C4-2B (cell line): ENCODE data around the gene FOXK1.
"Not testable (repeated sequence)": the region's sequence is repeated elsewhere in the genome, so short reads cannot be mapped to it uniquely, and the experiment has no call there.

Experiments used
- H3K27ac ChIP-seq: fragments of 450-650 bp; 2 replicates; pipeline ENCODE4 v1.5.1; 2017
- CTCF ChIP-seq: fragments of 450-650 bp; conservative IDR thresholded peaks from 2 replicates; pipeline ENCODE4 v1.5.1; 2017; ENCODE audit warnings: mild to moderate bottlenecking
- ZFX ChIP-seq: fragments of 450-650 bp; IDR thresholded peaks from 2 replicates; pipeline ENCODE4 v1.6.1; 2017

FOXK1 gene

DNA sequence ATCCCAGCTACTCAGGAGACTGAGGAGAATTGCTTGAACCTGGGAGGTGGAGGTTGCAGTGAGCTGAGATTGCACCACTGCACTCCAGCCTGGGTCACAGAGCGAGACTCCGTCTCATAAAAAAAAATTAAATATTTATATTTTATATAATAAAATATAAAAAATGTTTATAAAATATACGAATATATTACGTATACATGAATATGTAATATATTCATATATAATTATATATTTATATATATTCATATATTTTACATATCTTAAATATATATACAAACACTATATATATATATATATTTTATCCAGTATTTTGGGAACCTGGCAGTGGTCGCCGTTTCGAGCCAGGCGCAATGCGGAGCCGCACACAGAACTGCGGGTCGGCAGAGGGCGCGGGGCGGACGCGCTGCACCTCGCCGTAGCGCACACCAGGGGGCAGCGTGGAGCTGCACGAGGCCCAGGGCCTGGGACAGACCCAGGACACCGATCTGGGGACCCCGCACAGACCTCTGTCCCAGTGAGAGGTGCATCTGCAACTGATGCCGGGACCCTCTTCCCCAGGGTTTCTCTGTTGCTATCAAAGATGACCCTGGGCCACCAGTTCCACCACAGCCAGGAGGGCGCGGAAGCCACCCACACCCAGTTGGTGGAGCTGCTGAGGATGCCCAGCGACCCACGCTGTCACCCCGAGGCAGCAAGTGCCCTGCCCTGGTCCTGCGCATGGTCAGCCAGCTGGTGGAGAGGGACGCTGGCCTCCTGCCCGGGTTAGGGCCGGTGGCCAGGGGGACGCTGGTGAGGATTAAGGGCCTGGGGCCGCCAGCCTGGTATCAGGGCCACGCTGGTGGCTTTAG, 116.0 kb downstream of the FOXK1 start:
- no peak overlapping the region for H3K27ac ChIP-seq
- TF ChIP-seq CTCF (peak; percentile 89), ZFX (no peak)

DNA sequence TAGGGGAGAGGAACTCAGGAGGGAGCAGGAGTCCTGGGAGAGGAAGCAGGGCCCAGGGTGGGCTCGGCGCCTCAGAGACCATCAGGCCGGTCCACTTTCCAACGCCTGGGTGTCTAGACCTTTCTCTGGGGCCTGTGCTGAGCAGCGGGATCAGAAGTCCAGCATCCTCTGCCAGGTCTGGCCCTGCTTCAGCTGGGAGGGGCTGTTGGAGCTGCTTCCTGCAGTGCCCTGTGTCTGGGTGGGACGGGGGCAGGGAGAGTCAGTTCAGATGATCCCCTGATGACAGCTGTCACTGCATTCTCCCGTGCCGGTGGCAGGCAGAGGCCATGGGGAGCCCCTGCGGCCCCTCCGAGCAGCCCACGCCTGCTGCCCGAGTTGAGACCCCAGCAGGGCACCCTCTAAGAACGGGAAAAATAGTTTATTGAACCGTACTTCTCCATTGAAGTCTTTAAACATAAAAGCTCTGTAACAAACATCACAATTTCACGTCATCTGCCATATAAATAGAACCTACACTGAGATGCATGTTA, 116.7 kb downstream of the FOXK1 start:
- no peak for TF ChIP-seq CTCF
- no peak for TF ChIP-seq ZFX
- no peak overlapping the region for H3K27ac ChIP-seq

DNA sequence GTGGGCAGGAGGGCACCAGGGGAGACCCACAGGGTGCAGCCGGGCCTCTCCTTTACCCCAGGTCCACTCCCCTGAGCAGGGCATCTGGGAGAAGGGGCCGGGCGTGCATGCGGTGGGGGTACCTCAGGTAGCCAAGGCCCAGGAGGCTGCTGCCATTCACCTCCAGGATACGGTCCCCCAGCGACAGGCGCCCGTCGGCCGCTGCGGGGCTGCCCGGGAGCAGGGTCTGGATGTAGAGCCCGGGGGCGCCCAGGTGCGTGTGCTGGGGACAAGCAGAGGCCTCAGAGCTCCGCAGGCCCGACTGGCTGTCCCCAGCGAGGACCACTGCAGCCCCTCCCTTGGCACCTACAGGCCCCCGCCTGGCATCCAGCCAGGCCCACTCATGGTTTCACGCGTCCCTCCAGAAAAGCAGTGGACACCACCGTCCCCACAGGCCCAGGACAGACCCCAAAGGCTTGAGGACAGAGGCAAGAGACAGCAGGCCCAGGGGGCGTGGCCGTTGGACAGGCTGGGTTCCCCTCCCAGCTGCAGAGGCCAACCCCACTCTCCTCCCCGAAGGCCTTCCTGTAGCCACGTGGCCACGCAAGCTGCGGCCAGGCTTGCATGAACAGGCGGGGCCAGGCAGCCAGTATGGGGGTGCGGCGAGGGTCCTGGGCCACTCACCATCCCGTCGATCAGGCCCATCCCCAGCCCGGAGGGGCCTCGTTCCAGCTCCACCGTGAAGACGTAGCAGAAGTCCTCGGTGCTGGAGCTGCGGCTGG, 117.6 kb downstream of the FOXK1 start:
- TF ChIP-seq CTCF (no peak), ZFX (no peak)
- H3K27ac ChIP-seq, result no peak overlapping the region

DNA sequence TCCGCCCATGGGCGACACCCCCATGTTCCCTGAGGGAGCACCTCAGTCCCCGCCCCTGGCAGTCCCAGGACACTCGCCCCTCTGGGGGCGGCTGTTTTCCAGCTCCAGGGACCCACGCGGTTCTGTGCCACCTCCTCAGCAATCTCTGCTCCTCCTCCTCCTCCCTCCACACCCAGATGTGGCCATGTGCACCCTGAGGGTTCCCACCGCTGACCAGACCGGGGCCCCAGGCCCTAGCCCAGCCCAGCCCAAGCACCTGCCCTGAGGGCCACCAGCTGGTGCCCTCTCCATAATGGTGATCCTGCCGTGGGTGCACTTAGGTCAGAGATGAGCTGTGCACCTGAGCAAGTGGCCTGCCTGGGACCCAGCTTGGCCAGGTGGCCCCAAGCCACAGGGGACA, 118.4 kb downstream of the FOXK1 start:
- no peak overlapping the region for H3K27ac ChIP-seq
- no peak for TF ChIP-seq ZFX
- no peak for TF ChIP-seq CTCF

GRCh38 chr7:4800926-4801838, 119.1 kb downstream of the FOXK1 start:
- no peak overlapping the region for H3K27ac ChIP-seq
- no peak for TF ChIP-seq ZFX
- no peak for TF ChIP-seq CTCF

DNA sequence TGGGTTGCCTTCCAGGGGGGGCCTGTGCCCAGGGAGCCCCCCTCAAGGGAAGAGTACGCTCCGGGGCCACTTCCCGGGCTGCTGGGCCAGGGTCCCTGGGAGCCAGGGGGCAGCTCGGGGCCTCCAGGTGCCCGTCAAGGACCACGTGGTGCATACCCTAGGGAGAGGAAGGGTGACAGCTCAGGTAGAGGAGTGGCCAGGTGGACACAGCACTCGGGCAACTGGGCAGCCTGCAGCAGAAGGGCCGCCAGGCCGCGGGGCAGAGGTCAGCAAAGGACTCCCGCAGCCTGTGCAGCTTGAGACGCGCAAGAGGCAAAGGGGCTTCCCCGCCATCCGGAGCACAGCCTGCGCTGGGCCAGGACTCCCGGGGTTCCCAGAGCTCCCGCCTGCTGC, 119.7 kb downstream of the FOXK1 start:
- H3K27ac ChIP-seq, result no peak overlapping the region
- TF ChIP-seq CTCF (no peak), ZFX (no peak)

- not testable (repeated sequence) for H3K27ac ChIP-seq
Observed at GRCh38 chr7:4802577-4802976, 120.5 kb downstream of the FOXK1 start.
